ENCODE results near the gene EML5.

DNA sequence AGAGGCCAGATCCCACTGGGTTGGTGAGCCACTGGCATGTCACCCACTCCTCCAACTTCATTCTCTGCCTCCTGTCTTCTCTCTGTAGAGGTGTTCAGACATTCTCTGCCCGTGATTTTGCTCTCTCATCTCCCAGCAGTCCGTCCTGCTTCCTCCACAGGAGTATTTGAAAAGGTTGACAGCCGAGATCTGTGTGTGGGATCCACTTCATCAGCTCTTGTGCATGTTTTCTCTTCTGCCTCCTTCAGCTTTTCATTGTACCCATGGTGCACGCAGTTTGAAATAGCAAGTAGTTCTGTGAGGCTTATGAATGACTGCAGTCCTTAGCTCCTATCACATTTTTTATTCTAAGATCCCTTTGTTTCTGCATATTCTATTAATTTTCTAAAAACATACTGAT lies 195.2 kb downstream of the EML5 start:
- TF ChIP-seq, protein P1, sequence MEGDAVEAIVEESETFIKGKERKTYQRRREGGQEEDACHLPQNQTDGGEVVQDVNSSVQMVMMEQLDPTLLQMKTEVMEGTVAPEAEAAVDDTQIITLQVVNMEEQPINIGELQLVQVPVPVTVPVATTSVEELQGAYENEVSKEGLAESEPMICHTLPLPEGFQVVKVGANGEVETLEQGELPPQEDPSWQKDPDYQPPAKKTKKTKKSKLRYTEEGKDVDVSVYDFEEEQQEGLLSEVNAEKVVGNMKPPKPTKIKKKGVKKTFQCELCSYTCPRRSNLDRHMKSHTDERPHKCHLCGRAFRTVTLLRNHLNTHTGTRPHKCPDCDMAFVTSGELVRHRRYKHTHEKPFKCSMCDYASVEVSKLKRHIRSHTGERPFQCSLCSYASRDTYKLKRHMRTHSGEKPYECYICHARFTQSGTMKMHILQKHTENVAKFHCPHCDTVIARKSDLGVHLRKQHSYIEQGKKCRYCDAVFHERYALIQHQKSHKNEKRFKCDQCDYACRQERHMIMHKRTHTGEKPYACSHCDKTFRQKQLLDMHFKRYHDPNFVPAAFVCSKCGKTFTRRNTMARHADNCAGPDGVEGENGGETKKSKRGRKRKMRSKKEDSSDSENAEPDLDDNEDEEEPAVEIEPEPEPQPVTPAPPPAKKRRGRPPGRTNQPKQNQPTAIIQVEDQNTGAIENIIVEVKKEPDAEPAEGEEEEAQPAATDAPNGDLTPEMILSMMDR (IDR thresholded peaks at IDR 0.05): no peak
- TF ChIP-seq, protein P2, sequence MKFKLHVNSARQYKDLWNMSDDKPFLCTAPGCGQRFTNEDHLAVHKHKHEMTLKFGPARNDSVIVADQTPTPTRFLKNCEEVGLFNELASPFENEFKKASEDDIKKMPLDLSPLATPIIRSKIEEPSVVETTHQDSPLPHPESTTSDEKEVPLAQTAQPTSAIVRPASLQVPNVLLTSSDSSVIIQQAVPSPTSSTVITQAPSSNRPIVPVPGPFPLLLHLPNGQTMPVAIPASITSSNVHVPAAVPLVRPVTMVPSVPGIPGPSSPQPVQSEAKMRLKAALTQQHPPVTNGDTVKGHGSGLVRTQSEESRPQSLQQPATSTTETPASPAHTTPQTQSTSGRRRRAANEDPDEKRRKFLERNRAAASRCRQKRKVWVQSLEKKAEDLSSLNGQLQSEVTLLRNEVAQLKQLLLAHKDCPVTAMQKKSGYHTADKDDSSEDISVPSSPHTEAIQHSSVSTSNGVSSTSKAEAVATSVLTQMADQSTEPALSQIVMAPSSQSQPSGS (CRISPR knock-in tag; IDR thresholded peaks at IDR 0.05; ENCODE audit: borderline replicate concordance, low read depth): no peak
- no peak for TF ChIP-seq JUN (CRISPR knock-in tag; IDR thresholded peaks at IDR 0.05)
- TF ChIP-seq, protein P3, sequence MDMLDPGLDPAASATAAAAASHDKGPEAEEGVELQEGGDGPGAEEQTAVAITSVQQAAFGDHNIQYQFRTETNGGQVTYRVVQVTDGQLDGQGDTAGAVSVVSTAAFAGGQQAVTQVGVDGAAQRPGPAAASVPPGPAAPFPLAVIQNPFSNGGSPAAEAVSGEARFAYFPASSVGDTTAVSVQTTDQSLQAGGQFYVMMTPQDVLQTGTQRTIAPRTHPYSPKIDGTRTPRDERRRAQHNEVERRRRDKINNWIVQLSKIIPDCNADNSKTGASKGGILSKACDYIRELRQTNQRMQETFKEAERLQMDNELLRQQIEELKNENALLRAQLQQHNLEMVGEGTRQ (CRISPR knock-in tag; IDR thresholded peaks at IDR 0.05): no peak
- TF ChIP-seq, protein P4, sequence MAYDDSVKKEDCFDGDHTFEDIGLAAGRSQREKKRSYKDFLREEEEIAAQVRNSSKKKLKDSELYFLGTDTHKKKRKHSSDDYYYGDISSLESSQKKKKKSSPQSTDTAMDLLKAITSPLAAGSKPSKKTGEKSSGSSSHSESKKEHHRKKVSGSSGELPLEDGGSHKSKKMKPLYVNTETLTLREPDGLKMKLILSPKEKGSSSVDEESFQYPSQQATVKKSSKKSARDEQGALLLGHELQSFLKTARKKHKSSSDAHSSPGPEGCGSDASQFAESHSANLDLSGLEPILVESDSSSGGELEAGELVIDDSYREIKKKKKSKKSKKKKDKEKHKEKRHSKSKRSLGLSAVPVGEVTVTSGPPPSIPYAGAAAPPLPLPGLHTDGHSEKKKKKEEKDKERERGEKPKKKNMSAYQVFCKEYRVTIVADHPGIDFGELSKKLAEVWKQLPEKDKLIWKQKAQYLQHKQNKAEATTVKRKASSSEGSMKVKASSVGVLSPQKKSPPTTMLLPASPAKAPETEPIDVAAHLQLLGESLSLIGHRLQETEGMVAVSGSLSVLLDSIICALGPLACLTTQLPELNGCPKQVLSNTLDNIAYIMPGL (CRISPR knock-in tag; IDR thresholded peaks at IDR 0.05): no peak
